ENCODE data around the gene CNR2. TPM values are rescaled to one million over a fixed set of nuclear protein-coding genes. Genes with fewer than 3 reads are reported as not detected.

Gene CNR2
- total and polyA plus RNA-seq, 7 donors = 0.01 to 0.13 (median 0.08) TPM; not detected in 4

GRCh38 chr1:23875382-23875781 lies 37.8 kb downstream of the CNR2 start:
- 67 to 83% (median 70%) methylated on average over 3 of the region's 3 CpGs for WGBS, 3 donors
- Histone ChIP-seq H3K9me3 (peaks cover 24% of the 10 kb centered on the region), H3K4me1 (no peaks in the 10 kb centered on the region), H3K36me3 (ENCODE audit: insufficient read depth in 1 of 2, low read depth in 1 of 2) (no peaks in the 10 kb centered on the region), H3K4me3 (no peak overlapping the region), H3K27me3 (ENCODE audit: insufficient read depth in 3 of 3, low read length in 2 of 3) (no peaks in the 10 kb centered on the region), H3K27ac (no peak overlapping the region)
- ATAC-seq (no peak), DNase-seq (no peak)
- intact Hi-C loops (cut with DNase I) = loop anchor here in 1 of 2 donors (5.0 kb wide), 1 partner anchor 1217 kb away; no protein-coding TSS in a partner anchor
- TF ChIP-seq, protein P1, sequence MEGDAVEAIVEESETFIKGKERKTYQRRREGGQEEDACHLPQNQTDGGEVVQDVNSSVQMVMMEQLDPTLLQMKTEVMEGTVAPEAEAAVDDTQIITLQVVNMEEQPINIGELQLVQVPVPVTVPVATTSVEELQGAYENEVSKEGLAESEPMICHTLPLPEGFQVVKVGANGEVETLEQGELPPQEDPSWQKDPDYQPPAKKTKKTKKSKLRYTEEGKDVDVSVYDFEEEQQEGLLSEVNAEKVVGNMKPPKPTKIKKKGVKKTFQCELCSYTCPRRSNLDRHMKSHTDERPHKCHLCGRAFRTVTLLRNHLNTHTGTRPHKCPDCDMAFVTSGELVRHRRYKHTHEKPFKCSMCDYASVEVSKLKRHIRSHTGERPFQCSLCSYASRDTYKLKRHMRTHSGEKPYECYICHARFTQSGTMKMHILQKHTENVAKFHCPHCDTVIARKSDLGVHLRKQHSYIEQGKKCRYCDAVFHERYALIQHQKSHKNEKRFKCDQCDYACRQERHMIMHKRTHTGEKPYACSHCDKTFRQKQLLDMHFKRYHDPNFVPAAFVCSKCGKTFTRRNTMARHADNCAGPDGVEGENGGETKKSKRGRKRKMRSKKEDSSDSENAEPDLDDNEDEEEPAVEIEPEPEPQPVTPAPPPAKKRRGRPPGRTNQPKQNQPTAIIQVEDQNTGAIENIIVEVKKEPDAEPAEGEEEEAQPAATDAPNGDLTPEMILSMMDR (IDR thresholded peaks at IDR 0.05) = no peak

DNA sequence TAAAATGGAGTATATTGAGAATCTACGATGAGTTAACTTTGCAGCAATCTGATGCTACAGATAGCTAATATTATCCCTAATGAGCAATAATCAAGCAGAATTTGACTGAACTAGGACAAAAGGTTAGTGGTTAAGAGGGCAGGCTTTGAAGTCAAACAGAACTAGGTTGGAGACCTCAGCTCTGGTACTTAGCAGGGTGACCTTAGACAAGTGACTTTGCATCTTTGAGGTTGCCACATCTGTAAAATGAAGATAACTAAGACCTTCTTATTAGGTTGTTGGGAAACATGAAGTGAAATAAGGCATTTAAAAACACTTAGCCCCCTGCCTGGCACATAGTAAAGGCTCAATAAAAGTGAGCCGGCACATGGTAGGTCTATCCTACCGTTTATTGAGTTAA lies 40.7 kb downstream of the CNR2 start:
- no peak for ATAC-seq
- DNase-seq = no peak
- no peak overlapping the region for H3K27ac ChIP-seq
- no peaks in the 10 kb centered on the region for H3K9me3 ChIP-seq
- intact Hi-C loops (cut with DNase I) = no loop called here
- H3K27me3 ChIP-seq (ENCODE audit: insufficient read depth in 3 of 3, low read length in 2 of 3) = no peaks in the 10 kb centered on the region
- no peak overlapping the region for H3K4me3 ChIP-seq
- 85 to 86% (median 86%) methylated on average over 3 of the region's 3 CpGs for WGBS, 3 donors
- TF ChIP-seq, protein P1 (IDR thresholded peaks at IDR 0.05) = no peak
- no peaks in the 10 kb centered on the region for H3K36me3 ChIP-seq (ENCODE audit: insufficient read depth in 1 of 2, low read depth in 1 of 2)
- H3K4me1 ChIP-seq = peaks cover 3% of the 10 kb centered on the region

DNA sequence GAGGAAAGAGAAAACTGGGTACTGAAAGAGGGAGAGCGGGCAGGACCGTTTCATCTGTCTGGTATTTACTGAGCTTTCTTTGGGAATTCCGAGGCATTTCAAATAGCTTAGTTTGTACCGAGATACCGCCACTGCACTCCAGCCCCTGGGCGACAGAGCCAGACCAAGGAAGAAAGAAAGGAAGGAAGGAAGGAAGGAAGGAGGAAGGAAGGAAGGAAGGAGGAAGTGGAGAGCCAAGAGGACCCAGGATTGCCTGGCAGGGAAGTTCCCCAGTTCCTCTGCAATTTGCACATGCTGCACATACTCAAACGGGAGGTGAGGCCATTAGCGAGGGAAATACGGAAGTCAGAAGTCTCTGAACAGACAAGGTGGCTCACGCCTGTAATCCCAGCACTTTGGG lies 44.1 kb downstream of the CNR2 start:
- 45 to 51% (median 48%) methylated on average over 10 of the region's 10 CpGs for WGBS, 3 donors
- Histone ChIP-seq H3K27me3 (ENCODE audit: insufficient read depth in 3 of 3, low read length in 2 of 3) (no peaks in the 10 kb centered on the region), H3K4me1 (peaks cover 10% of the 10 kb centered on the region), H3K9me3 (no peaks in the 10 kb centered on the region), H3K27ac (peak overlapping the region; percentile 80), H3K36me3 (ENCODE audit: insufficient read depth in 1 of 2, low read depth in 1 of 2) (peaks cover 0 to 16% of the 10 kb centered on the region in 2 donors), H3K4me3 (peak overlapping the region; percentile 93)
- TF ChIP-seq, protein P1 (IDR thresholded peaks at IDR 0.05) = no peak
- intact Hi-C loops (cut with DNase I) = loop anchor here (2.0 to 5.0 kb wide), 4 partner anchors 48 to 97 kb away; no protein-coding TSS in a partner anchor
- ATAC-seq = no peak
- DNase-seq = no peak

- 3 to 11% (median 7%) methylated on average over 20 of the region's 20 CpGs for WGBS, 3 donors
- H3K36me3 ChIP-seq (ENCODE audit: insufficient read depth in 1 of 2, low read depth in 1 of 2) = peaks cover 0 to 17% of the 10 kb centered on the region in 2 donors
- no peaks in the 10 kb centered on the region for H3K27me3 ChIP-seq (ENCODE audit: insufficient read depth in 3 of 3, low read length in 2 of 3)
- peak; percentile 15 to 54 for DNase-seq
- no peaks in the 10 kb centered on the region for H3K9me3 ChIP-seq
- H3K4me3 ChIP-seq = peak overlapping the region; percentile 93
- peak overlapping the region; percentile 80 for H3K27ac ChIP-seq
- H3K4me1 ChIP-seq = peaks cover 10% of the 10 kb centered on the region
- peak; percentile 49 to 73 (median 60) for ATAC-seq
- TF ChIP-seq, protein P1 (IDR thresholded peaks at IDR 0.05) = no peak
- intact Hi-C loops (cut with DNase I) = loop anchor here (2.0 to 5.0 kb wide), 4 partner anchors 49 to 96 kb away; no protein-coding TSS in a partner anchor
These were observed 44.6 kb downstream of the CNR2 start for GRCh38 chr1:23868557-23869016.

All from psoas muscle (tissue), 8 donors.